HG03520 (cell line): ENCODE results near the gene ADCK2.
A peak's percentile ranks its signal among the peaks of the same experiment; 100 is the strongest.
"Not testable (repeated sequence)": the region's sequence is repeated elsewhere in the genome, so short reads cannot be mapped to it uniquely, and the experiment has no call there.

Experiments
- ATAC-seq: cut with Tn5 transposase; IDR thresholded peaks from one replicate; pipeline ENCODE4 v1.9.1; 2021; ENCODE audit warnings: mild to moderate bottlenecking, moderate library complexity; ENCODE audit not compliant: unreplicated experiment

The ADCK2 gene

GRCh38 chr7:140646931-140647647 is 25.7 kb upstream of the ADCK2 start:
- peak; percentile 78 for ATAC-seq

- ATAC-seq, result no peak
Observed at GRCh38 chr7:140649556-140650205, 23.1 kb upstream of the ADCK2 start.

- no peak for ATAC-seq
Observed at GRCh38 chr7:140650367-140650766, 22.4 kb upstream of the ADCK2 start.

- no peak for ATAC-seq
Observed at GRCh38 chr7:140653319-140654108, 19.2 kb upstream of the ADCK2 start.

GRCh38 chr7:140654109-140654387 is 18.7 kb upstream of the ADCK2 start:
- ATAC-seq, result no peak

GRCh38 chr7:140654661-140655060 is 18.1 kb upstream of the ADCK2 start:
- no peak for ATAC-seq

GRCh38 chr7:140655511-140656408 is 17.0 kb upstream of the ADCK2 start:
- ATAC-seq, result no peak

GRCh38 chr7:140656548-140657515 is 15.9 kb upstream of the ADCK2 start:
- ATAC-seq, result peak; percentile 83

- ATAC-seq, result no peak
Observed at GRCh38 chr7:140657891-140658290, 14.9 kb upstream of the ADCK2 start.

- ATAC-seq, result peak; percentile 43
Observed at GRCh38 chr7:140659856-140660255, 12.9 kb upstream of the ADCK2 start.

GRCh38 chr7:140661124-140661523 is 11.6 kb upstream of the ADCK2 start:
- no peak for ATAC-seq

- ATAC-seq, result not testable (repeated sequence)
Observed at GRCh38 chr7:140662938-140663337, 9.8 kb upstream of the ADCK2 start.

- no peak for ATAC-seq
Observed at GRCh38 chr7:140667476-140667875, 5.3 kb upstream of the ADCK2 start.

- ATAC-seq, result no peak
Observed at GRCh38 chr7:140668641-140669040, 4.1 kb upstream of the ADCK2 start.

GRCh38 chr7:140669352-140669751 is 3.4 kb upstream of the ADCK2 start:
- no peak for ATAC-seq

GRCh38 chr7:140669862-140670261 is 2.9 kb upstream of the ADCK2 start:
- ATAC-seq, result not testable (repeated sequence)

GRCh38 chr7:140670343-140670935 is 2.3 kb upstream of the ADCK2 start:
- ATAC-seq, result no peak

- ATAC-seq, result no peak
Observed at GRCh38 chr7:140671966-140672365, 779 bp upstream of the ADCK2 start.

- peak; percentile 33 for ATAC-seq
Observed at GRCh38 chr7:140673063-140673773, 473 bp downstream of the ADCK2 start.
